NCI-H510A (cell line): Measurements from ENCODE around the gene STK32B.
"Not testable (repeated sequence)": the region's sequence is repeated elsewhere in the genome, so short reads cannot be mapped to it uniquely, and the experiment has no call there.

Experiments used
- DNase-seq: peaks from one replicate; lab custom pipeline; 2025; lab: John Stamatoyannopoulos, UW

The STK32B gene

GRCh38 chr4:5206016-5206790 lies 154.9 kb downstream of the STK32B start:
- no peak for DNase-seq

- DNase-seq = no peak
Observed at GRCh38 chr4:5209862-5210261, 158.6 kb downstream of the STK32B start.

GRCh38 chr4:5211282-5211839 lies 160.1 kb downstream of the STK32B start:
- no peak for DNase-seq

GRCh38 chr4:5212255-5213013 lies 161.2 kb downstream of the STK32B start:
- DNase-seq = no peak

GRCh38 chr4:5213087-5213595 lies 161.9 kb downstream of the STK32B start:
- no peak for DNase-seq

- no peak for DNase-seq
Observed at GRCh38 chr4:5215321-5215720, 164.0 kb downstream of the STK32B start.

- DNase-seq = no peak
Observed at GRCh38 chr4:5217421-5217820, 166.1 kb downstream of the STK32B start.

GRCh38 chr4:5218376-5219069 lies 167.2 kb downstream of the STK32B start:
- DNase-seq = no peak

- no peak for DNase-seq
Observed at GRCh38 chr4:5220028-5220427, 168.7 kb downstream of the STK32B start.

GRCh38 chr4:5222047-5222446 lies 170.8 kb downstream of the STK32B start:
- DNase-seq = no peak

- DNase-seq = no peak
Observed at GRCh38 chr4:5222951-5223350, 171.7 kb downstream of the STK32B start.

- DNase-seq = no peak
Observed at GRCh38 chr4:5224340-5224739, 173.1 kb downstream of the STK32B start.

GRCh38 chr4:5232549-5232948 lies 181.3 kb downstream of the STK32B start:
- no peak for DNase-seq

- no peak for DNase-seq
Observed at GRCh38 chr4:5237086-5237660, 185.9 kb downstream of the STK32B start.

GRCh38 chr4:5238173-5238572 lies 186.9 kb downstream of the STK32B start:
- DNase-seq = no peak

GRCh38 chr4:5247061-5247460 lies 195.8 kb downstream of the STK32B start:
- DNase-seq = not testable (repeated sequence)

- no peak for DNase-seq
Observed at GRCh38 chr4:5247735-5248134, 196.5 kb downstream of the STK32B start.

GRCh38 chr4:5249727-5250126 lies 198.4 kb downstream of the STK32B start:
- DNase-seq = no peak

- not testable (repeated sequence) for DNase-seq
Observed at GRCh38 chr4:5250536-5250935, 199.3 kb downstream of the STK32B start.

- no peak for DNase-seq
Observed at GRCh38 chr4:5256421-5256820, 205.1 kb downstream of the STK32B start.

GRCh38 chr4:5257086-5257485 lies 205.8 kb downstream of the STK32B start:
- no peak for DNase-seq

- no peak for DNase-seq
Observed at GRCh38 chr4:5259471-5259870, 208.2 kb downstream of the STK32B start.
